Spleen (tissue), 11 donors: ENCODE data around the gene HLF. TPM values are rescaled to one million over a fixed set of nuclear protein-coding genes. Genes with fewer than 3 reads are reported as not detected.

Experiments used
- DNase-seq: peaks from one replicate; pipeline ENCODE4 v3.0.0-alpha.2; 2020
- H3K27ac ChIP-seq, 8 donors: fragments of 200-600 bp; sonication (generic) in 7 of 8; 1 replicate in 4 of 8; 2 replicates in 4 of 8; pipeline versions ENCODE4 v1.5.0 to v1.8.0; 2016 to 2021; ENCODE audit warnings: inconsistent platforms in 4 of 8, mild to moderate bottlenecking in 4 of 8, moderate library complexity in 1 of 8
- H3K27me3 ChIP-seq, 7 donors: fragments of 200-600 bp; sonication (generic) in 6 of 7; replicated peaks in 1 of 7; 1 replicate in 4 of 7; 2 replicates in 3 of 7; pipeline versions ENCODE4 v1.5.0 to v1.8.0; 2016 to 2021; ENCODE audit warnings: inconsistent platforms in 3 of 7, mild to moderate bottlenecking in 1 of 7
- H3K36me3 ChIP-seq, 6 donors: fragments of 200-600 bp; sonication (generic) in 5 of 6; 1 replicate in 4 of 6; 2 replicates in 2 of 6; pipeline versions ENCODE4 v1.5.0 to v1.8.0; 2016 to 2021; ENCODE audit warnings: inconsistent platforms in 2 of 6
- H3K4me1 ChIP-seq, 6 donors: fragments of 200-600 bp; sonication (generic) in 5 of 6; 1 replicate in 3 of 6; 2 replicates in 3 of 6; pipeline versions ENCODE4 v1.5.0 to v1.8.0; 2016 to 2021; ENCODE audit warnings: inconsistent platforms in 3 of 6
- H3K4me3 ChIP-seq, 8 donors: fragments of 200-600 bp; sonication (generic) in 7 of 8; 1 replicate in 4 of 8; 2 replicates in 4 of 8; pipeline versions ENCODE4 v1.5.0 to v1.8.0; 2016 to 2021; ENCODE audit warnings: inconsistent platforms in 4 of 8, mild to moderate bottlenecking in 4 of 8, moderate library complexity in 2 of 8
- H3K9me3 ChIP-seq, 8 donors: fragments of 200-600 bp; sonication (generic) in 7 of 8; 1 replicate in 4 of 8; 2 replicates in 4 of 8; pipeline versions ENCODE4 v1.5.0 to v1.8.0; 2016 to 2021; ENCODE audit warnings: inconsistent platforms in 4 of 8
- CTCF ChIP-seq, 11 experiments: fragments of 200-600 bp in 7 of 11; fragments of 450-650 bp in 4 of 11; sonication (generic) in 4 of 11; IDR thresholded peaks in 8 of 11; conservative IDR thresholded peaks in 3 of 11; 1 replicate in 7 of 11; 2 replicates in 4 of 11; pipeline versions ENCODE4 v1.4.0 to v1.8.0; 2016 to 2021; ENCODE audit warnings: antibody characterized with exemption in 11 of 11, inconsistent platforms in 4 of 11, mild to moderate bottlenecking in 1 of 11
- POLR2A ChIP-seq, 3 donors: fragments of 450-650 bp; IDR thresholded peaks; one replicate each; pipeline ENCODE4 v1.5.1; 2017; ENCODE audit warnings: antibody characterized with exemption in 3 of 3, mild to moderate bottlenecking in 1 of 3
- POLR2AphosphoS5 ChIP-seq, 3 donors: sonication (generic); formaldehyde crosslinking; IDR thresholded peaks; one replicate each; pipeline ENCODE4 v1.5.1; 2017; ENCODE audit warnings: antibody characterized with exemption in 3 of 3
- WGBS, 5 donors: extraction: QIAGEN DNeasy Blood & Tissue Kit in 3 of 5; methylation state at CpG; one replicate each; pipeline versions ENCODE4 v1.1.5 to v1.1.7; 2013 to 2018; 5-methylcytosine and 5-hydroxymethylcytosine counted together
- intact Hi-C: fragments of 100-400 bp; cut with DNase I; formaldehyde crosslinking; loops from one replicate; pipeline ENCODE4 v1.15.0; 2023; ENCODE audit warnings: low total_unique reads
- polyA plus RNA-seq, 3 donors: library from polyadenylated mRNA; stranded (reverse); fragments of 200-250 nt; gene quantifications; one replicate each; pipeline ENCODE4 v1.2.1, GENCODE V29; 2013
- total RNA-seq, 7 donors: library from RNA; depleted of rRNA in 3 of 7; stranded (reverse); fragments of >200 nt in 3 of 7; fragmentation: NEBNext Ultra II Directional in 4 of 7; extraction: Animal tissue kit (Norgen Biotek cat#: 25700) in 4 of 7; gene quantifications; one replicate each; pipeline versions ENCODE4 v1.1.0 to v1.2.1, GENCODE V29; 2016 to 2021
- donor health status: healthy with polysubstance abuse.
- donor health status: DM: no; HTN: no; CAD: no; lungs with moderate emphysema.
- donor health status: DM: no; HTN: no; CAD: no.
- donor health status: Bipolar disorder and iron deficiency.
- donor health status: healthy.
- donor health status: DM: no; HTN: no; CAD: no.
- donor health status: DM: yes; HTN: yes; CAD: no.

The HLF gene
- total and polyA plus RNA-seq, 10 donors = 1.6 to 37.9 (median 12.9) TPM

- WGBS, 5 donors = 83 to 94% (median 86%) methylated on average over 8 of the region's 8 CpGs
- TF ChIP-seq POLR2A (IDR thresholded peaks at IDR 0.05) = no peak
- no peak for TF ChIP-seq POLR2AphosphoS5 (IDR thresholded peaks at IDR 0.05)
- TF ChIP-seq CTCF (IDR thresholded peaks at IDR 0.05 in 8 of 11, conservative IDR thresholded peaks at IDR 0.05 in 3 of 11) = no peak
- H3K27me3 ChIP-seq = no peaks in the 10 kb centered on the region
- H3K4me1 ChIP-seq = no peaks in the 10 kb centered on the region
- H3K27ac ChIP-seq = no peak overlapping the region
- no peaks in the 10 kb centered on the region for H3K9me3 ChIP-seq
- intact Hi-C loops = no loop called here
- no peak for DNase-seq
- H3K36me3 ChIP-seq = peaks cover 0 to 21% (median 0%) of the 10 kb centered on the region in 6 donors
- no peak overlapping the region for H3K4me3 ChIP-seq
Measured at GRCh38 chr17:55314784-55315491, 50.2 kb downstream of the HLF start.

GRCh38 chr17:55316499-55316898, 51.7 kb downstream of the HLF start:
- WGBS, 5 donors = 81 to 94% (median 90%) methylated on average over 2 of the region's 2 CpGs
- TF ChIP-seq POLR2AphosphoS5 (IDR thresholded peaks at IDR 0.05) = no peak
- TF ChIP-seq CTCF (IDR thresholded peaks at IDR 0.05 in 8 of 11, conservative IDR thresholded peaks at IDR 0.05 in 3 of 11) = no peak
- no peak for TF ChIP-seq POLR2A (IDR thresholded peaks at IDR 0.05)
- intact Hi-C loops = no loop called here
- no peak for DNase-seq
- Histone ChIP-seq H3K9me3 (no peaks in the 10 kb centered on the region), H3K27me3 (no peaks in the 10 kb centered on the region), H3K4me3 (no peak overlapping the region), H3K36me3 (peaks cover 0 to 31% (median 0%) of the 10 kb centered on the region in 6 donors), H3K27ac (no peak overlapping the region), H3K4me1 (no peaks in the 10 kb centered on the region)

GRCh38 chr17:55317284-55317683, 52.5 kb downstream of the HLF start:
- Histone ChIP-seq H3K4me3 (no peak overlapping the region), H3K27me3 (no peaks in the 10 kb centered on the region), H3K36me3 (peaks cover 0 to 31% (median 0%) of the 10 kb centered on the region in 6 donors), H3K27ac (no peak overlapping the region), H3K9me3 (no peaks in the 10 kb centered on the region), H3K4me1 (no peaks in the 10 kb centered on the region)
- no peak for DNase-seq
- intact Hi-C loops = no loop called here
- TF ChIP-seq CTCF (IDR thresholded peaks at IDR 0.05 in 8 of 11, conservative IDR thresholded peaks at IDR 0.05 in 3 of 11) (no peak), POLR2A (IDR thresholded peaks at IDR 0.05) (no peak), POLR2AphosphoS5 (IDR thresholded peaks at IDR 0.05) (no peak)
- 80 to 85% (median 83%) methylated on average over 3 of the region's 3 CpGs for WGBS, 5 donors

- Histone ChIP-seq H3K36me3 (peaks cover 0 to 31% (median 0%) of the 10 kb centered on the region in 6 donors), H3K27me3 (no peaks in the 10 kb centered on the region), H3K27ac (no peak overlapping the region), H3K9me3 (no peaks in the 10 kb centered on the region), H3K4me1 (no peaks in the 10 kb centered on the region), H3K4me3 (no peak overlapping the region)
- TF ChIP-seq CTCF (IDR thresholded peaks at IDR 0.05 in 8 of 11, conservative IDR thresholded peaks at IDR 0.05 in 3 of 11) (no peak), POLR2AphosphoS5 (IDR thresholded peaks at IDR 0.05) (no peak), POLR2A (IDR thresholded peaks at IDR 0.05) (no peak)
- no peak for DNase-seq
- 89 to 99% (median 92%) methylated on average over 8 of the region's 8 CpGs for WGBS, 5 donors
- intact Hi-C loops = no loop called here
Measured at GRCh38 chr17:55318081-55318480, 53.3 kb downstream of the HLF start.
